Dedifferentiated amniotic fluid mesenchymal stem cell (primary cell): ENCODE data around the gene DSCAML1.

ENCODE experiments used
- DNase-seq: peaks from one replicate; pipeline ENCODE4 v3.0.0-alpha.2; 2016; ENCODE audit errors: extremely low spot score

DSCAML1 gene

GRCh38 chr11:117693344-117693743 lies 103.7 kb downstream of the DSCAML1 start:
- no peak for DNase-seq

GRCh38 chr11:117691516-117691915 lies 105.5 kb downstream of the DSCAML1 start:
- DNase-seq, result no peak

- DNase-seq, result no peak
Measured at GRCh38 chr11:117691218-117691514, 105.8 kb downstream of the DSCAML1 start.

- DNase-seq, result no peak
Measured at GRCh38 chr11:117690484-117691217, 106.4 kb downstream of the DSCAML1 start.

GRCh38 chr11:117688255-117688797 lies 108.7 kb downstream of the DSCAML1 start:
- no peak for DNase-seq

- DNase-seq, result no peak
Measured at GRCh38 chr11:117687776-117688175, 109.2 kb downstream of the DSCAML1 start.

- DNase-seq, result no peak
Measured at GRCh38 chr11:117686711-117687110, 110.3 kb downstream of the DSCAML1 start.

- DNase-seq, result no peak
Measured at GRCh38 chr11:117685566-117685965, 111.5 kb downstream of the DSCAML1 start.

GRCh38 chr11:117684731-117685130 lies 112.3 kb downstream of the DSCAML1 start:
- DNase-seq, result no peak

GRCh38 chr11:117684111-117684510 lies 112.9 kb downstream of the DSCAML1 start:
- no peak for DNase-seq

GRCh38 chr11:117681438-117681837 lies 115.6 kb downstream of the DSCAML1 start:
- DNase-seq, result no peak

- DNase-seq, result no peak
Measured at GRCh38 chr11:117679461-117679860, 117.6 kb downstream of the DSCAML1 start.

- DNase-seq, result no peak
Measured at GRCh38 chr11:117678658-117679406, 118.2 kb downstream of the DSCAML1 start.

GRCh38 chr11:117677729-117678310 lies 119.2 kb downstream of the DSCAML1 start:
- no peak for DNase-seq

- no peak for DNase-seq
Measured at GRCh38 chr11:117676501-117676900, 120.5 kb downstream of the DSCAML1 start.

GRCh38 chr11:117673602-117674001 lies 123.4 kb downstream of the DSCAML1 start:
- DNase-seq, result no peak

- DNase-seq, result no peak
Measured at GRCh38 chr11:117671370-117671769, 125.6 kb downstream of the DSCAML1 start.

- no peak for DNase-seq
Measured at GRCh38 chr11:117670924-117671323, 126.1 kb downstream of the DSCAML1 start.

- no peak for DNase-seq
Measured at GRCh38 chr11:117670443-117670842, 126.6 kb downstream of the DSCAML1 start.

GRCh38 chr11:117669616-117670015 lies 127.4 kb downstream of the DSCAML1 start:
- no peak for DNase-seq

- no peak for DNase-seq
Measured at GRCh38 chr11:117669062-117669461, 128.0 kb downstream of the DSCAML1 start.

GRCh38 chr11:117668321-117668751 lies 128.7 kb downstream of the DSCAML1 start:
- no peak for DNase-seq

- DNase-seq, result no peak
Measured at GRCh38 chr11:117664897-117665296, 132.1 kb downstream of the DSCAML1 start.
